Measurements from ENCODE around the gene KCNK18. TPM values are rescaled to one million over a fixed set of nuclear protein-coding genes. Genes with fewer than 3 reads are reported as not detected.

The KCNK18 gene
- total and polyA plus RNA-seq, 2 of the 8 experiments (the other 6 are each of a cell fraction or from before 2014, with no cell fraction given): not detected

DNA sequence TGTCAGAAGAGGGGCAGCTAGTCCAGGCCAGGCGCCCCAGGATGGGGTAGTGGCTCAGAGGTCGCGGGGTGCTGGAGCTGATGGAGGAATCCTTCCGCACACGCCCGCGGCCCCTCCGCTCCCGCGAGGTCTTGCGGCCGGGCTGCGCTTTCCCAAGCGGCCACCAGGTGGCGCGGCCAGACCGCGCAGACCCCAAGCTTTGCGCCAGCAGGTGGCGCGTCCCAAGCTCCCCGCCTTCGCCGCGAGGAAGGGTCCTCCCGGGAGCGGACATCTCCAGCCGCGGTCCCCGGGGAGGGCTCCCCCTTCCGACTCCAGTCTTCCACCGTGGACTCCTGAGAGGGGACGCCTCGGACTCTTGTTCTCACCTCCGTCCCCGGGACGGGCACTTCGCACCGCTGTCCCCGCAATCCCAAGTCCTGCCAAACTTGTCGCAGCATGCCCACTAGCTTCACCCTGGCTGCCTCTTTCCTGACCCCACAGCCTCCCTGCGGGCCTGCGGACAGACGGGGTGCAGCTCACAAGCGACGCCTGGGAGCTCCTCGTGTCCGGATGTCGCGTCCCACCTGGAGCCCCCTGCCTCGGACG lies 19.4 kb downstream of the KCNK18 start (continued):
- TF ChIP-seq, protein P1, sequence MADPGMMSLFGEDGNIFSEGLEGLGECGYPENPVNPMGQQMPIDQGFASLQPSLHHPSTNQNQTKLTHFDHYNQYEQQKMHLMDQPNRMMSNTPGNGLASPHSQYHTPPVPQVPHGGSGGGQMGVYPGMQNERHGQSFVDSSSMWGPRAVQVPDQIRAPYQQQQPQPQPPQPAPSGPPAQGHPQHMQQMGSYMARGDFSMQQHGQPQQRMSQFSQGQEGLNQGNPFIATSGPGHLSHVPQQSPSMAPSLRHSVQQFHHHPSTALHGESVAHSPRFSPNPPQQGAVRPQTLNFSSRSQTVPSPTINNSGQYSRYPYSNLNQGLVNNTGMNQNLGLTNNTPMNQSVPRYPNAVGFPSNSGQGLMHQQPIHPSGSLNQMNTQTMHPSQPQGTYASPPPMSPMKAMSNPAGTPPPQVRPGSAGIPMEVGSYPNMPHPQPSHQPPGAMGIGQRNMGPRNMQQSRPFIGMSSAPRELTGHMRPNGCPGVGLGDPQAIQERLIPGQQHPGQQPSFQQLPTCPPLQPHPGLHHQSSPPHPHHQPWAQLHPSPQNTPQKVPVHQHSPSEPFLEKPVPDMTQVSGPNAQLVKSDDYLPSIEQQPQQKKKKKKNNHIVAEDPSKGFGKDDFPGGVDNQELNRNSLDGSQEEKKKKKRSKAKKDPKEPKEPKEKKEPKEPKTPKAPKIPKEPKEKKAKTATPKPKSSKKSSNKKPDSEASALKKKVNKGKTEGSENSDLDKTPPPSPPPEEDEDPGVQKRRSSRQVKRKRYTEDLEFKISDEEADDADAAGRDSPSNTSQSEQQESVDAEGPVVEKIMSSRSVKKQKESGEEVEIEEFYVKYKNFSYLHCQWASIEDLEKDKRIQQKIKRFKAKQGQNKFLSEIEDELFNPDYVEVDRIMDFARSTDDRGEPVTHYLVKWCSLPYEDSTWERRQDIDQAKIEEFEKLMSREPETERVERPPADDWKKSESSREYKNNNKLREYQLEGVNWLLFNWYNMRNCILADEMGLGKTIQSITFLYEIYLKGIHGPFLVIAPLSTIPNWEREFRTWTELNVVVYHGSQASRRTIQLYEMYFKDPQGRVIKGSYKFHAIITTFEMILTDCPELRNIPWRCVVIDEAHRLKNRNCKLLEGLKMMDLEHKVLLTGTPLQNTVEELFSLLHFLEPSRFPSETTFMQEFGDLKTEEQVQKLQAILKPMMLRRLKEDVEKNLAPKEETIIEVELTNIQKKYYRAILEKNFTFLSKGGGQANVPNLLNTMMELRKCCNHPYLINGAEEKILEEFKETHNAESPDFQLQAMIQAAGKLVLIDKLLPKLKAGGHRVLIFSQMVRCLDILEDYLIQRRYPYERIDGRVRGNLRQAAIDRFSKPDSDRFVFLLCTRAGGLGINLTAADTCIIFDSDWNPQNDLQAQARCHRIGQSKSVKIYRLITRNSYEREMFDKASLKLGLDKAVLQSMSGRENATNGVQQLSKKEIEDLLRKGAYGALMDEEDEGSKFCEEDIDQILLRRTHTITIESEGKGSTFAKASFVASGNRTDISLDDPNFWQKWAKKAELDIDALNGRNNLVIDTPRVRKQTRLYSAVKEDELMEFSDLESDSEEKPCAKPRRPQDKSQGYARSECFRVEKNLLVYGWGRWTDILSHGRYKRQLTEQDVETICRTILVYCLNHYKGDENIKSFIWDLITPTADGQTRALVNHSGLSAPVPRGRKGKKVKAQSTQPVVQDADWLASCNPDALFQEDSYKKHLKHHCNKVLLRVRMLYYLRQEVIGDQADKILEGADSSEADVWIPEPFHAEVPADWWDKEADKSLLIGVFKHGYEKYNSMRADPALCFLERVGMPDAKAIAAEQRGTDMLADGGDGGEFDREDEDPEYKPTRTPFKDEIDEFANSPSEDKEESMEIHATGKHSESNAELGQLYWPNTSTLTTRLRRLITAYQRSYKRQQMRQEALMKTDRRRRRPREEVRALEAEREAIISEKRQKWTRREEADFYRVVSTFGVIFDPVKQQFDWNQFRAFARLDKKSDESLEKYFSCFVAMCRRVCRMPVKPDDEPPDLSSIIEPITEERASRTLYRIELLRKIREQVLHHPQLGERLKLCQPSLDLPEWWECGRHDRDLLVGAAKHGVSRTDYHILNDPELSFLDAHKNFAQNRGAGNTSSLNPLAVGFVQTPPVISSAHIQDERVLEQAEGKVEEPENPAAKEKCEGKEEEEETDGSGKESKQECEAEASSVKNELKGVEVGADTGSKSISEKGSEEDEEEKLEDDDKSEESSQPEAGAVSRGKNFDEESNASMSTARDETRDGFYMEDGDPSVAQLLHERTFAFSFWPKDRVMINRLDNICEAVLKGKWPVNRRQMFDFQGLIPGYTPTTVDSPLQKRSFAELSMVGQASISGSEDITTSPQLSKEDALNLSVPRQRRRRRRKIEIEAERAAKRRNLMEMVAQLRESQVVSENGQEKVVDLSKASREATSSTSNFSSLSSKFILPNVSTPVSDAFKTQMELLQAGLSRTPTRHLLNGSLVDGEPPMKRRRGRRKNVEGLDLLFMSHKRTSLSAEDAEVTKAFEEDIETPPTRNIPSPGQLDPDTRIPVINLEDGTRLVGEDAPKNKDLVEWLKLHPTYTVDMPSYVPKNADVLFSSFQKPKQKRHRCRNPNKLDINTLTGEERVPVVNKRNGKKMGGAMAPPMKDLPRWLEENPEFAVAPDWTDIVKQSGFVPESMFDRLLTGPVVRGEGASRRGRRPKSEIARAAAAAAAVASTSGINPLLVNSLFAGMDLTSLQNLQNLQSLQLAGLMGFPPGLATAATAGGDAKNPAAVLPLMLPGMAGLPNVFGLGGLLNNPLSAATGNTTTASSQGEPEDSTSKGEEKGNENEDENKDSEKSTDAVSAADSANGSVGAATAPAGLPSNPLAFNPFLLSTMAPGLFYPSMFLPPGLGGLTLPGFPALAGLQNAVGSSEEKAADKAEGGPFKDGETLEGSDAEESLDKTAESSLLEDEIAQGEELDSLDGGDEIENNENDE (IDR thresholded peaks at IDR 0.05; ENCODE audit: insufficient replicate concordance, low read length): no peak
- TF ChIP-seq HDAC6 (IDR thresholded peaks at IDR 0.05; ENCODE audit: low read depth, low read length) (no peak), TCF12 (IDR thresholded peaks at IDR 0.05; ENCODE audit: low read depth, low read length) (no peak), JUN (IDR thresholded peaks at IDR 0.05; ENCODE audit: low read depth, low read length) (no peak), SRF (IDR thresholded peaks at IDR 0.05; ENCODE audit: low read depth, low read length) (no peak), POLR2A (IDR thresholded peaks at IDR 0.05; ENCODE audit: control extremely low read depth in 1 of 2, low read depth in 2 of 2, low read length in 2 of 2) (no peak), YY1 (IDR thresholded peaks at IDR 0.05; ENCODE audit: low read depth, low read length) (no peak; the same call in 1 of the 2 replicates), CTBP2 (IDR thresholded peaks at IDR 0.05; ENCODE audit: borderline replicate concordance, insufficient read depth, insufficient read length, low read length) (no peak), RFX5 (IDR thresholded peaks at IDR 0.05; ENCODE audit: borderline replicate concordance, low read depth, low read length) (no peak), RAD21 (IDR thresholded peaks at IDR 0.05 in 1 of 2, conservative IDR thresholded peaks at IDR 0.05 in 1 of 2; ENCODE audit: low read depth in 2 of 2, low read length in 2 of 2) (peak; percentile 94 to 96), BRCA1 (IDR thresholded peaks at IDR 0.05; ENCODE audit: low read depth, low read length) (peak; percentile 62), BACH1 (IDR thresholded peaks at IDR 0.05; ENCODE audit: low read length) (no peak)

Measured in H1 (cell line).